ENCODE data around the gene OR51T1.
"Not testable (repeated sequence)": the region's sequence is repeated elsewhere in the genome, so short reads cannot be mapped to it uniquely, and the experiment has no call there.

OR51T1 gene

GRCh38 chr11:4881860-4882500 is at the start of gene OR51T1:
TSS of gene OR51T1 (plus strand) at chr11:4881900. CDS start at chr11:4881900, 0 bp downstream.
- no peak for DNase-seq

DNA sequence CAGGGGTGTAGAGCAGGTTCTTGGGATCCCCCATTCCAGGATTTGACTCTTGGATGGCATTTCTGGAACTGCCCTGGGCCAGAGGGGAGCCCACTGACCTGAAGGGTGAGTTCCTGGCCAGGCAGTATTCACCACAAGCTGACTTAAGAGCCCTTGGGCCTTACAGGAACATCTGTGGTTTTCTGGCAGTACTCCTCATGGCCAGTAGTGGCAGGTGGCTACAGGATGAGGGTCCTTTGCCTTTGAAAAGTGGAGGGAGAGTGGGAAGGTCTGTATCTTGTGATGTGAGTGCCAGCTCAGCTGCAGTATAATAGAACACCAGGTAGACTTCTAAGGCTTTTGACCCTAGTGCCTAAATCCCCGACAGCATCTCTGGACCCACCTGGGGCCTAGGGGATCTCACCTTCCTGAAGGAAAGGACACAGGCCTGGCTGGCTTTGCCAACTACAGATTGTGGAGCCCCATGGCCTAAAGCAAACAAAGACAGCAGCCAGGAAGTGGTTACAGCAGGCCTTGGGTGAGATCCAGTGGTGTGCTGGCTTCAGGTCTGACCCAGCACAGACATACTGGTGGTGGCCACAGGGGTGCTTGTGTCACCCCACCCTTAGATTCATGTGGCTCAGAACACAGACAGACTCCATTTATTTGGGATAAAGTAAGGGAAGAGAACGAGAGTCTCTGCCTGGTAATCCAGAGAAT is 41.7 kb upstream of the OR51T1 start:
- no peak for DNase-seq

DNA sequence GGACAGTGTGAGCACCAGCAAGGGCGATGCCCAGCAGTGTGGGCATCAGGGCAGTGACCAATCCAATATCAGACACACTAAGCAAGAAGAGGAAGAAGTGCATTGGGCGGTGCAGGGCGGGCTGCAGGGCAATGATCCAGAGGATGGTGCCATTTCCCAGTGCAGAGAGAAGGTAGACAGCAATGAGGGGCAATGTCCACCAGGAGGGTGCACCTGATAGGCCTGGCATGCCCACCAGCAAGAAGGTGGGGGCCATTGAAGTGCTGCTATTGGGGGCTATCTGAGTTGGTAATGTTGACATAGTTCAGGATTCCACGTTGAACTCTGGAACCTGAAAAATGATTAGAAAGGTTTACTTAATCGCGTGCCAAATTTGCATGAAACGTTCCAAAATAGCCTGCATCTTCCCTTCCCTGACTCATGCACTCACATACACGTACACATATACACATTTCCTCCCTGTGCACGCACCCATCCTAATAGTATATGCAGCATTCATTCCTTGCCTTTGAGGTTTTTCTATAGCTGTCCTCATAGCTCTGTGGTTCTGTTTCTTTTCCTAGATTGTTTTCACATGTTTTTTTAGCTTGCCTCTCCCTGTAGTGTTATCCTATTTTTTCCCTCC is 32.7 kb upstream of the OR51T1 start, which contains the start of gene OR51S1:
OR51S1 (minus strand) TSS at position 301 of the 625 bp plus-strand sequence; CDS start at position 301, 0 bp downstream.
- DNase-seq: no peak

- no peak for DNase-seq
Measured at GRCh38 chr11:4851033-4851432, 30.7 kb upstream of the OR51T1 start.

DNA sequence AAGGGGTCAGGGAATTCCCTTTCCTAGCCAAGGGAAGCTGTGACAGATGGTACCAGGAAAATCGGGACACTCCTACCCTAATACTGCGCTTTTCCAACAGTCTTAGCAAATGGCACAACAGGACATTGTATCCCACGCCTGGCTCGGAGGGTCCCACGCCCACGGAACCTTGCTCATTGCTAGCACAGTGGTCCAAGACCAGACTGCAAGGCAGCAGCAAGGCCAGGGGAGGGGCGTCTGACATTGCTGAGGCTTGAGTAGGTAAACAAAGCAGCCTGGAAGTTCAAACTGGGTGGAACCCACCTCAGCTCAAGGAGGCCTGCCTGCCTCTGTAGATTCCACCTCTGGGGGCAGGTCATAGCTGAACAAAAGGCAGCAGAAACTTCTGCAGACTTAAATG is 27.4 kb upstream of the OR51T1 start:
- not testable (repeated sequence) for DNase-seq

DNA sequence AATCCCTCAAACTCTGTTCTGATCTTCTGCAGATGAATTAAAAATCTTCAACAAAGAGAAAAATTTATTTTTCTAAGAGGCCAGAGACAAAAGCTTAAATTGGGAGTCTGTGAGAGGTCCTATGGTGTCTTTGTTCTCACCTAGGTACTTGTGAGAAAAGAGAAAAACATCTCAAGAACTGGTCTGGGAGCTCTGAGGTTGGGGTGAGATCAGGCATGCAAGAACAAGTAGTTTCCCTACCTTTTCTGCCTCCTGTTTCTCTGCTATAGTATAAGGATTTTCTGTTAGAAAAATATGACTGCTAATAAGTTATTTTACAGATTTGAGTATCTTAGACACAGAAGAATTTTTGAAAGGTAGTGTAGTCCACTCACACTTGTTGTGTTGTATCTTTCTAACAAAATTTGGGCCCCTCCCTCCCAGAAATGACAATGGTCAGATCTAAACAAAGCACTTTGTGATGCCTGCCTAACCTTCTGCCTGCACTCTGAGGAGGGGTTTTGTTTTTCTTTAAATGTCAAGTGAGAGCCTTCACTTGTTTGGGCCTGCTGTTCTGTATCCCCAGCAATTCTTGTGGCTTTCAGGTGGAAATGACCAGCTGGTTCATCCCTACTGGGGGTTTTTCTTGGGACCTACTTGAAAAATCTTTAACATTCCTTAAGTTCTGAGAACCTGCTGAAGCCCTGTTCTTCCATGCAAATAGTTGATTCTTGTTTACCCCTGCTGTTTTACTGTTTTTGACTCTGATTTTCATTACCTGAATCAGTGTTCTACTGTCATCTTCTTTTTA is 19.1 kb upstream of the OR51T1 start:
- no peak for DNase-seq

- no peak for DNase-seq
Measured at GRCh38 chr11:4863876-4864275, 17.8 kb upstream of the OR51T1 start.

DNA sequence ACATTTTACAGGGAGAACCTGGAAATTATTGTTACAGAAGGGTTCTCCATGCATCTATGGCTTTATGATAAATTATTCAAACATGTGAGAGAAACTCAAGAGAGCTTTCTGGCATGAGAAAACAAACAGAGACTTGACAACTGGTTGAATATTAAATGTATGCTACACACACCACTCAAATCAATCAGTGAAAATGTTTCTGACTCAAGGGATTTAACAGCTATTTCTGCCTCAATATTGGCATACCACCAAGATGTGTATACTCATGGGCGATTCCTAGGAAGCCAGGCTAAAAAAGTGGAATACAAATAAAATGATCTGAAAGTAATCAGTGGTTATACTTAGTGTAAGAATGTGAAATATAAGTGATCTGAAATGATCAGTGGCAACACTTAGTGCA is 15.8 kb upstream of the OR51T1 start:
- no peak for DNase-seq

DNA sequence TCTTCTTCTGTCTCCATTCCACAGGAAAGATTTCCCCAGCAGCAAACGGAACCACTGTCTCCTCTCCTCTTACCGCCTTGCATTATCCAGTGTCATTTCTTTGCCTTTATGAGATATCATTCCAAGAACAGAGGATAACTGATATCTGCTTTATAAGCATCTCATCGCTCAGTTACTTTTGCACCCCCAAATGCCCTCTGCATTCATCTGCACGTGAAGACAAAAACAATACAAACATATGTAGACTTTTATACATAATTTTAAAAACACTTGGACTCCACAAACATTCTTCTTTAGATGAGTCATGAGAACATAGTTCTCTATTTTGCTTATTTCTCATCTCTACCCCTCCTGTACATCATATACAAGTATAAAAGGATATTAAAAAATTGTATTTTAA is 512 bp upstream of the OR51T1 start:
- no peak for DNase-seq

GRCh38 chr11:4882543-4882942 is 843 bp downstream of the OR51T1 start:
- no peak for DNase-seq

DNA sequence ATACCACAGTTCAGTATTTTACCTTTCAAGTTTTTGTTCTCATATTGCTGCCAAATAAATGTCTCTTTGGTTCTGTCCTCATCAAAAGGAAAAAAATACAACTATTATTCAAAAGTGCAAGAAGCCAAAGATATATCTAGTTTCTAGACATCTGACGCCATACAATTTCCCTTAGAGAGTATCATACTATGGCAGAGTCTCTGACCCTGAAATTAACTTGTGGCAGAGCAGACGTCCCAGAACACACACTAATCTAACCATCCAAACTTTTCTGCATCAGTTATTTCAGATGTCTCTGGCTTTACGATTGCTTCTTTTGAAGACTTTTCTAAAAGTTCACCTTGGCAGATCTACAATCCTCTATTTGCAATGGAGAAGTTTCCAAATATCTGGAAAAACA is 2.7 kb downstream of the OR51T1 start:
- no peak for DNase-seq

DNA sequence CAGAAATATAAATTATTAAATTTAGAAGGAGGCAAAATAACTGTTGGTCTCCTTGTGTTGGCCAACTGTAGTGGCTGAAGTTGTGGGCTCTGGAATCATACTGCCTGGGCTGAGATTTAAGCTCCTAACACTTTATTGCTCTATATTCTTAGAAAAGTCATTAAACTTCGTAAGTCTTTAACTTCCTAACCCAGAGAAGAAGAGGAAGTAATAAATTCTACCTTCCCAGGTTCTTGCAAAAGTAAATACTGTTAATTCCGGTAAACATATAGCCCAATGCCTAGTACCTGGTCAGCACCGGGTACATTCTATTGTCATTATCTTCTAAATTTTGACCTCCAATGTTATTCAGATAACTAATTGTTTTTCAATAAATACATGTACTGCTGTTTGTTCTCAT is 4.5 kb downstream of the OR51T1 start:
- DNase-seq: no peak

- no peak for DNase-seq
Measured at GRCh38 chr11:4887591-4887990, 5.9 kb downstream of the OR51T1 start.

- no peak for DNase-seq
Measured at GRCh38 chr11:4890279-4890678, 8.6 kb downstream of the OR51T1 start.

- DNase-seq: no peak
Measured at GRCh38 chr11:4891996-4892640, 10.4 kb downstream of the OR51T1 start.

GRCh38 chr11:4903484-4903883 is 21.8 kb downstream of the OR51T1 start, which contains the start of gene OR51A7:
TSS of gene OR51A7 (plus strand) at chr11:4903783. CDS start at chr11:4907370, 3,587 bp downstream.
- DNase-seq: no peak

GRCh38 chr11:4916581-4916980 is 34.9 kb downstream of the OR51T1 start:
- no peak for DNase-seq

GRCh38 chr11:4919250-4919649 is 37.5 kb downstream of the OR51T1 start, which contains the start of gene OR51G2:
TSS of gene OR51G2 (minus strand) at chr11:4919350. CDS start at chr11:4915663, 3,687 bp downstream.
- DNase-seq: no peak

- DNase-seq: no peak
Measured at GRCh38 chr11:4921796-4922195, 40.1 kb downstream of the OR51T1 start.

GRCh38 chr11:4922304-4922703 is 40.6 kb downstream of the OR51T1 start:
- no peak for DNase-seq

DNA sequence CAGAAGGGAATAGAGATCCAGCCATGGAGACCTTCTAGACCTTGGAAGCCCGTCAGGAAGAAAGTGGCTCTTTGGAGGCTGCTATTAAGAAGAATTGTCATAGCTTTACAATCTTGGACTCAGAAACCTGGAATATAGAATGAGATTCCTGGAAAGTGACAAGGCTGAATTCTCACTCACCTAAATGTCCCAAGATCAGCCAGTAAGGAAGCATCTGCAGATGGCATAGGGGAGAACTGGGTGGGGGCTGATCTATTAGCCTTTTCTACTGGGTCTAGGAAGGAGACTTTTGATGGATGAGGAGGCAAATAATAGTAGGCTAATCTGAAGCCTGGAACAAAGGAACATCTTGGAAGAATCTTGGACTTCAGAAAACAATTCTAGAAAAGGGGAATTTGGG is 42.5 kb downstream of the OR51T1 start, which contains the start of gene OR51G1:
OR51G1 (minus strand) TSS at position 101 of the 400 bp plus-strand sequence; CDS start at position 101, 0 bp downstream.
- no peak for DNase-seq

GRCh38 chr11:4926608-4927007 is 44.9 kb downstream of the OR51T1 start:
- DNase-seq: no peak
